Measurements from ENCODE around the gene LURAP1L.

The LURAP1L gene

GRCh38 chr9:12812710-12813109 is 37.9 kb downstream of the LURAP1L start:
- DNase-seq (ENCODE audit: low spot score): no peak

- no peak for DNase-seq (ENCODE audit: low spot score)
These were observed 38.7 kb downstream of the LURAP1L start for GRCh38 chr9:12813533-12813932.

- DNase-seq (ENCODE audit: low spot score): peak; percentile 76
These were observed 39.4 kb downstream of the LURAP1L start for GRCh38 chr9:12813960-12814876.

GRCh38 chr9:12814877-12815237 is 40.0 kb downstream of the LURAP1L start:
- no peak for DNase-seq (ENCODE audit: low spot score)

- DNase-seq (ENCODE audit: low spot score): no peak
These were observed 41.1 kb downstream of the LURAP1L start for GRCh38 chr9:12815888-12816287.

- DNase-seq (ENCODE audit: low spot score): no peak
These were observed 41.9 kb downstream of the LURAP1L start for GRCh38 chr9:12816656-12817101.

GRCh38 chr9:12817702-12818101 is 42.9 kb downstream of the LURAP1L start:
- no peak for DNase-seq (ENCODE audit: low spot score)

GRCh38 chr9:12818431-12819000 is 43.7 kb downstream of the LURAP1L start:
- DNase-seq (ENCODE audit: low spot score): no peak

GRCh38 chr9:12819436-12820185 is 44.8 kb downstream of the LURAP1L start:
- no peak for DNase-seq (ENCODE audit: low spot score)

- DNase-seq (ENCODE audit: low spot score): no peak
These were observed 47.3 kb downstream of the LURAP1L start for GRCh38 chr9:12822111-12822510.

- no peak for DNase-seq (ENCODE audit: low spot score)
These were observed 52.2 kb downstream of the LURAP1L start for GRCh38 chr9:12826924-12827565.

GRCh38 chr9:12833701-12834100 is 58.9 kb downstream of the LURAP1L start:
- no peak for DNase-seq (ENCODE audit: low spot score)

GRCh38 chr9:12838546-12838945 is 63.7 kb downstream of the LURAP1L start:
- DNase-seq (ENCODE audit: low spot score): no peak

GRCh38 chr9:12843735-12844134 is 68.9 kb downstream of the LURAP1L start:
- DNase-seq (ENCODE audit: low spot score): no peak

GRCh38 chr9:12846035-12846434 is 71.2 kb downstream of the LURAP1L start:
- no peak for DNase-seq (ENCODE audit: low spot score)

- no peak for DNase-seq (ENCODE audit: low spot score)
These were observed 72.7 kb downstream of the LURAP1L start for GRCh38 chr9:12847561-12847960.

- DNase-seq (ENCODE audit: low spot score): no peak
These were observed 74.7 kb downstream of the LURAP1L start for GRCh38 chr9:12849486-12850003.

GRCh38 chr9:12851341-12852090 is 76.7 kb downstream of the LURAP1L start:
- DNase-seq (ENCODE audit: low spot score): no peak

- no peak for DNase-seq (ENCODE audit: low spot score)
These were observed 78.2 kb downstream of the LURAP1L start for GRCh38 chr9:12853051-12853450.

- DNase-seq (ENCODE audit: low spot score): no peak
These were observed 79.4 kb downstream of the LURAP1L start for GRCh38 chr9:12854221-12854620.

- DNase-seq (ENCODE audit: low spot score): no peak
These were observed 80.2 kb downstream of the LURAP1L start for GRCh38 chr9:12855066-12855465.

Measured in pons (tissue), 1 donor.